ENCODE results near the gene EYS.

- no peak for TF ChIP-seq PCBP2 (IDR thresholded peaks at IDR 0.05; ENCODE audit: low read depth, low read length, poor library complexity, severe bottlenecking)
- no peak for TF ChIP-seq EHMT2 (IDR thresholded peaks at IDR 0.05)
- TF ChIP-seq POLR2H (tag; IDR thresholded peaks at IDR 0.05; ENCODE audit: low read depth): no peak
- TF ChIP-seq YY1 (IDR thresholded peaks at IDR 0.05; ENCODE audit: borderline replicate concordance in 1 of 3, control insufficient read depth in 1 of 3, extremely low read depth in 1 of 3, insufficient read depth in 3 of 3, insufficient read length in 1 of 3, insufficient replicate concordance in 2 of 3, low read depth in 1 of 3, low read length in 2 of 3): no peak
- TF ChIP-seq HCFC1 (IDR thresholded peaks at IDR 0.05; ENCODE audit: low read depth, low read length): no peak
- TF ChIP-seq ZNF24 (IDR thresholded peaks at IDR 0.05): no peak
- no peak for TF ChIP-seq TCF7L2 (IDR thresholded peaks at IDR 0.05; ENCODE audit: low read depth, low read length)
- no peak for TF ChIP-seq CTCF (IDR thresholded peaks at IDR 0.05 in 2 of 3, conservative IDR thresholded peaks at IDR 0.05 in 1 of 3; ENCODE audit: insufficient read depth in 2 of 3, low read depth in 1 of 3, low read length in 3 of 3)
- no peak for TF ChIP-seq TOE1 (IDR thresholded peaks at IDR 0.05; ENCODE audit: borderline replicate concordance)
- TF ChIP-seq TOE1 (CRISPR knock-in tag; IDR thresholded peaks at IDR 0.05; ENCODE audit: borderline replicate concordance, low read depth): no peak
Measured at GRCh38 chr6:63730311-63730710, 1976.7 kb downstream of the EYS start.
